ENCODE data around the gene POU5F1.
"Not testable (repeated sequence)": the region's sequence is repeated elsewhere in the genome, so short reads cannot be mapped to it uniquely, and the experiment has no call there.

DNA sequence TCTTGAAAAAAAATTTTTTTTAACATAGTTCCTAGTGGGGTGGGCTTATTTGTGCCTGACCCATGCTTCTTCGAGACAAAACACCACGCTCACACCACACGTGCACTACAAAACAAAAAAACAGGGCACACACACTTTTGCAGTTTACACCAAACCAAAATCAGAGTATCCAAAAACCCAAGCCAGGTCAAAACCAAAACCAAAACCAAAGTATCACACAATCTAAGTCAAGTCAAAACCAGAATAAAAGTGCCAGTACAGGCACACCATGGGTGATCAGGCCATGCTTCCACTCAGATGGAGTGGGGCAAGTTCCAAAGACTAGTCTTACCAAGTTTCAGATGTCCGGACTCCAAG lies 15.2 kb upstream of the POU5F1 start:
- TF ChIP-seq, protein P1, sequence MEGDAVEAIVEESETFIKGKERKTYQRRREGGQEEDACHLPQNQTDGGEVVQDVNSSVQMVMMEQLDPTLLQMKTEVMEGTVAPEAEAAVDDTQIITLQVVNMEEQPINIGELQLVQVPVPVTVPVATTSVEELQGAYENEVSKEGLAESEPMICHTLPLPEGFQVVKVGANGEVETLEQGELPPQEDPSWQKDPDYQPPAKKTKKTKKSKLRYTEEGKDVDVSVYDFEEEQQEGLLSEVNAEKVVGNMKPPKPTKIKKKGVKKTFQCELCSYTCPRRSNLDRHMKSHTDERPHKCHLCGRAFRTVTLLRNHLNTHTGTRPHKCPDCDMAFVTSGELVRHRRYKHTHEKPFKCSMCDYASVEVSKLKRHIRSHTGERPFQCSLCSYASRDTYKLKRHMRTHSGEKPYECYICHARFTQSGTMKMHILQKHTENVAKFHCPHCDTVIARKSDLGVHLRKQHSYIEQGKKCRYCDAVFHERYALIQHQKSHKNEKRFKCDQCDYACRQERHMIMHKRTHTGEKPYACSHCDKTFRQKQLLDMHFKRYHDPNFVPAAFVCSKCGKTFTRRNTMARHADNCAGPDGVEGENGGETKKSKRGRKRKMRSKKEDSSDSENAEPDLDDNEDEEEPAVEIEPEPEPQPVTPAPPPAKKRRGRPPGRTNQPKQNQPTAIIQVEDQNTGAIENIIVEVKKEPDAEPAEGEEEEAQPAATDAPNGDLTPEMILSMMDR (IDR thresholded peaks at IDR 0.05 in 8 of 11, conservative IDR thresholded peaks at IDR 0.05 in 3 of 11), result not testable (repeated sequence)
- TF ChIP-seq POLR2AphosphoS5, POLR2A (IDR thresholded peaks at IDR 0.05): not testable (repeated sequence)

All from spleen (tissue), 7 donors.